ENCODE data around the gene IGDCC3. TPM values are rescaled to one million over a fixed set of nuclear protein-coding genes. Genes with fewer than 3 reads are reported as not detected.

IGDCC3 gene
- total and polyA plus RNA-seq, 2 of the 8 experiments (the other 6 are each of a cell fraction or from before 2014, with no cell fraction given) = 26.8 to 45.7 TPM

DNA sequence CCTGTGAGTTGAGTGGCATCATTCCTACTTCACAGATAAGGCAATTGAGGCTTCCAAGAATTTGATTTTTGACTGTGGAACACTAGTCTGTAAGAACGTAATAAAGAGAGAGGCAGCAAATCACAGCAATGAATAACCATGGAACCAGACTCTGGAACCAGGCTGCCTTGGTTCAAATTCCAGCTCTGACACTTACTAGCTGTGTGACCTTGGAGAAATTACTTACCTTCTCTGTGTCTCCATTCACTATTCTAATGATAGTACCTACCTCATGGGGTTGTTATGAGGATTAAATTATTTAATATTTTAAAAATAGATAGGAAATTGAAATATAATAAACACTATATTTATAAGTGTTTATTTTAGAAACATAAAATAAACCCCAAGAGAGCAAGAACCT is 12.6 kb upstream of the IGDCC3 start (continued):
- TF ChIP-seq RAD21 (IDR thresholded peaks at IDR 0.05 in 1 of 2, conservative IDR thresholded peaks at IDR 0.05 in 1 of 2; ENCODE audit: low read depth in 2 of 2, low read length in 2 of 2) (no peak), CHD2 (IDR thresholded peaks at IDR 0.05; ENCODE audit: low read length) (no peak), TEAD4 (IDR thresholded peaks at IDR 0.05; ENCODE audit: low read depth, low read length) (no peak)

Measured in H1 (cell line).